HG03060 (cell line): Measurements from ENCODE around the gene DNAJA3.

Experiments
- ATAC-seq: cut with Tn5 transposase; IDR thresholded peaks from one replicate; pipeline ENCODE4 v1.9.1; 2021; ENCODE audit warnings: low read depth, moderate number of reproducible peaks; ENCODE audit not compliant: unreplicated experiment

The DNAJA3 gene

DNA sequence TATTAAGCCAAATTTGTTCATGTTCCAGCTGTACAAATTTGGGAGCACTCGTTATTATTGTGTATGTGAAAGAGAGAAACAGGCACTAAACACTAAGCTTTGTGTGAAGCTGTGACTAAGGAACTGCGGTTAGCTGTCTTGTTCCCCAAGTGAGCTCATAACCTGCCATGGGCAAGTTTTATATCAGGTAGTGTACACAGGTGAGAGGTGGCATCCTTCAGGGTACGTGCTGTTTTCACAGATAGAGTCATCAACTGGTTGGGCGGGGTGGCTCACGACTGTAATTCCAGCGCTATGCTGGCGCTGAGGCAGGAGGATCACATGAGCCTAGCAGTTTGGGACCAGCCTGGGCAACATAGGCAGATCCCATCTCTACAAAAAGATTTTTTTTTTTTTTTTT is 2.8 kb downstream of the DNAJA3 start:
- ATAC-seq = no peak

DNA sequence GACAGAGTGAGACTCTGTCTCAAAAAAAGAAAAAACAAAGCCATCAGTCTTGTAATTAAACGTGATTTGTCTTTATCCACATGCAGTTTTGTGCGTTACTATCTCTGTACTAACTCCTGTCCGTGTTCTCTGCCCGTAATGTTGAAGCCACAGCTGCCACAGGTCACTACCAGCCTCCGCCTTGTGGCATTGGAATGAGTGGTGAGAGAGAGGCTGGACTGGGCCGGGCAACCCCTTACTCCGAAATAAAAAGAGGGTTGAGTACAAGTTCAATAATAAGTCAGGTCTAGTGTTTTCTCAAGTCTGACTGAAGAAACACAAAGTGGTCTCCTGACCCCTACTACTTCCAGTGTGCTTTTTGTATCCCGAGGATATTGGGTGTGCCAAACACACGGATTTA is 5.4 kb downstream of the DNAJA3 start:
- no peak for ATAC-seq

DNA sequence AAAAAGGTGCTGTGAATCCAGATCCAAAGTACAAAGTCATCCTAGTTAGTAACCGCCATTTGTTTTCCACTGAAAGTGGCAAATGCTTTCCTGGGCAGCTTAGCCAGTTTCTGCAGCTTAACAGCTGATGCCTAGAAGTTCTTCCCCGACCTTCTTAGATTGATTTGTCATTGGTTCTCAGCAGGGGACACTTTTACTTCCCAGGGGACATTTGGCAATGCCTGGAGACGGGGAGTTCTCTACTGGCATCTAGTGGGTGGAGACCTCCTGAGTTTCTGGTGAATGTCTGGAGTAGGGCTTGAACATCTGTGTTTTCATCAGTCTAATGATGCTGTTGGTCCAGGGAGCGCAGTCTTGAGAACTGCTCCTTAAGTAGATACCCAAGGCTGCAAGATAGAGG is 7.6 kb downstream of the DNAJA3 start:
- no peak for ATAC-seq

DNA sequence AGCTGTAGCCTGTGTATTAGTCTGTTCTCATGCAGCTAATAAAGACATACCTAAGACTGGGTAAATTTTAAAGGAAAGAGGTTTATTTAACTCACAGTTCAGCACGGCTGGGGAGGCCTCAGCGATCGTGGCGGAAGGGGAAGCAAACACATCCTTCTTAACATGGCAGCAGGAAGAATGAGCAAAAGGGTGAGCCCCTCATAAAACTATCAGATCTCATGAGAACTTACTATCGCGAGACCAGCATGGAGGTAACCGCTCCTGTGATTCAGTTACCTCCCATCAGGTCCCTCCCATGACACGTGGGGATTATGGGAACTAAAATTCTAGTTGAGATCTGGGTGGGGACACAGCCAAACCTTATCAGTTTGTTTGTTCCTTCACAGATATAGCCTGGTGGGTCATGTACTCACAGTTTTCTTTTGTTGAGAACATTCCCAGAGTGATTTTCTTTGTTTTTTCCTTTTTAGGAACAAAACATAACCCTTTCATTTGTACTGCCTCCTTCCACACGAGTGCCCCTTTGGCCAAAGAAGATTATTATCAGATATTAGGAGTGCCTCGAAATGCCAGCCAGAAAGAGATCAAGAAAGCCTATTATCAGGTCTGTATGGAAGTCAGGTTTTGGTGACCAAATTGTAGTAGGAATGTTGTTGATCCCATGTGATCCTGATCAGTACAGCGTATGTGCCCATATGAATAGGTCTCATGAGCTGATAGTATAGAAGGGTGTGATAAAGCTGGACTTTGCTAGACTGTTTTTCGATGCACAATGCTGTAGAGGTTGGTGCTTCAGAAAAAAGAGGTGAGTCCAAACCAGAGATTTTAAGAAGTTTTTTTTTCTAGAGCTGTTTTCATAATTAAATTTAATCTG is 8.5 kb downstream of the DNAJA3 start:
- ATAC-seq = no peak

DNA sequence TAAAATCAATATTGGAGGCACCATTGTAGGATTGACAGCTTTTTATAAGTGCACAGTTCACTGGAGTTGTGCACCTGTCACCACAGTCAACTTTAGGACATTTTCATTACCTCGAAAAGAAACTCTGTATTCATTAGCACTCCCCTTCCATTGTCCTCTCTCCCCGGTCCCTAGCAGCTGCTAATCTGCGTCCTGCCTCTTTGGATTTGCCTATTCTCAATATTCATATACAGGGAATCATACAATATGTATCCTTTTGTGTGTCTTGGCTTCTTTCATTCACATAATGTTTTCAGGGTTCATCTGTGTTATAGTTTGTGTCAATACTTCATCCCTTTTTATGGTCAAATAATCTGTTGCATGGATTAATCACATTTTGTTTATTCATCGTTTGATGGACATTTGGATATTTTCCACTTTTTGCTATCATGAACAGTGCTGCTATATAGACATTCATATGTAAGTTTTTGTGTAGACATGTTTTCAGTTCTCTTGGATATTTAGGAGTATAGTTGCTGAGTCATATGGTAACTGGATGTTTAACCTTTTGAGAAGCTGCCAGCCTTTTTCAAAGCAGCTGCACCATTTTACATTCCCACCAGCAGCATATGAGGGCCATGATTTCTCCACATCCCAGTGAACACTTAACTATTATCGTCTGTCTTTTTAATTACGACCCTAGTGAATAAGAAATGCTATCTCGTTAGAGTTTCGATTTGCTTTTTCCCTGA is 9.8 kb downstream of the DNAJA3 start:
- no peak for ATAC-seq

DNA sequence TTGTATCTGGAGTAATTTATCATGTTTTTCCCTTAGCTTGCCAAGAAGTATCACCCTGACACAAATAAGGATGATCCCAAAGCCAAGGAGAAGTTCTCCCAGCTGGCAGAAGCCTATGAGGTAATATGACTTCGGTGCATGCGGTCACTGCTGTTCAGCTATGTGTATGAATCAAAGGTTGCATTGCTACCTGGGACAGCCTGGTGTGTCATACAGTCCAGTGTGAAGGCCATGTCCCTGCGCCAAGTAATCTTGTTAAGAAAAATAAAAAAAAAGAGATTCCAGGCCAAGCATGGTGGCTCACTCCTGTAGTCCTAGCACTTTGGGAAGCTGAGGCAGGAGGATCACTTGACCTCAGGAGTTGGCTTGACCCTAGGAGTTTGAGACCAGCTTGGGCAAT is 11.7 kb downstream of the DNAJA3 start:
- no peak for ATAC-seq

DNA sequence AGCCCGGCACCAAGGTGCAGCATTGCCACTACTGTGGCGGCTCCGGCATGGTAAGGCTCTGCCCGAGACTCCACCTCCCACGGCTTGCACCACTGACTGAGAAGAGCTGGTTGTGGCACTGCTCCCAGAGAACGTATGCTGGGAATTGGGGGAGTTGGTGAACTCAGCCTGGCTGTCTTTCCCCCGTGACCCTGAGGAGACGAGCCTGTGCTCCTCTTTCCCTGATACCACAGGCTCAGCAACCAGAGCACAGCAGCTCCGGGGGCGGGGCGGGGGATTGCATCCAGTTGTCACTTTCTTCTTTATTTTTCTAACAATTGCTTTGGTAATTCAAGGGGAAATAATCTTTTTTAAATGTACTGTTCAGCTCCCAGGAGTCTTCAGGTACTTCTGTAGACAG is 16.7 kb downstream of the DNAJA3 start:
- no peak for ATAC-seq

DNA sequence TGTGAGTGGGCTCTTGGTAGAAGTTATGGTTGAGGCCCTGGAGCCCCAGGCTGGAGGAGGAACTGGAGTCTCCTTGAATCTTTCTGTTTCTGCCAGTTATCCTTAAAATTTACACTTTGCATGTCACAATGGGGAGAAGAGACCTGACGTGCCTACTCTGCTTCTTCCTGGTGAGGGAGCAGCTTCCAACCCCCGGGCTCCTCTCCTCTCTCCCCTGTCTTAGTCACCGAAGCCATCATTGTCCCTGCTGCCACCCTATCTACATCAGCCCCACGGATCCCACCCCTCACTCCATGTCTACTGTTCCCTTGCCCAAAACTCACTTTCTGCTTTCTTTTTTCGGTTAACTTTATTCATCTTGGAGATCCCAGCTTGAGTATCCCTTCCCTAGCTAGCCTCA is 17.6 kb downstream of the DNAJA3 start:
- no peak for ATAC-seq

DNA sequence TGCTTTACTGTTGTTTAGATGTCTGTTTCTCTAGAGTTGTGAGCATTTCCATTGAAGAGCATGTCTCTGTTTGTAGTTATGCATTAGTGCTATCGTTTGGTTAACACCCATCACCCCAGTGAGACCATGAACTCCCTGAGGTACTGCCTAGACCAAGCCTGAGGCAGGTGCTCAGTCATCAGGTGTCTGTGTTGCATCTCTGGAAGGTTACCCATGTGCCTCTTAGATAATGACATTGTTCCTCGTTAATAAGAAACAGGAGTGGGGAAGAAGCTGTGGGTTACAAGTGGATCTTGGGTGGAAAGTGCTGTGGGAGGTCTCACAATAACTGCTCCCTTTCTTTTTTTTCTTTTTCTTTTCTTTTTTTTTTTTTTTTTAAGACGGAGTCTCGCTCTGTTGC is 18.3 kb downstream of the DNAJA3 start:
- ATAC-seq = no peak

DNA sequence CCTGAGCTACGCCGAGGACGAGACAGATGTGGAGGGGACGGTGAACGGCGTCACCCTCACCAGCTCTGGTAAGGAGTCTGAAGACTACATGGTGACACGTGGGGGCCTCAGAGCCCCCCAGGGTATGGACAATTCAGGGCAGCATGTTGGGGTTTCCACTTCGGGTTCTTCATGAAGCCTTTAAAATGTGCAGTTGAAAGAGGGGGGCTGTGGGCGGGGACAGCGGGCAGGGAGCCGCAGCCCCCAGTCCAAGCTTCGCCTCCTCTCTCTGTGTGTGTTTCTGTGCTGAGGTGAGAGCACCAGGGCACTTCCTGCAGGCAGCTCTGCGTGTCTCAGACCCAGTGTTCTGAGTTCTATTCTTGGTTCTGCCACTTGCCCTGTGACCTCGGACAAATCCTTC is 24.8 kb downstream of the DNAJA3 start:
- no peak for ATAC-seq

DNA sequence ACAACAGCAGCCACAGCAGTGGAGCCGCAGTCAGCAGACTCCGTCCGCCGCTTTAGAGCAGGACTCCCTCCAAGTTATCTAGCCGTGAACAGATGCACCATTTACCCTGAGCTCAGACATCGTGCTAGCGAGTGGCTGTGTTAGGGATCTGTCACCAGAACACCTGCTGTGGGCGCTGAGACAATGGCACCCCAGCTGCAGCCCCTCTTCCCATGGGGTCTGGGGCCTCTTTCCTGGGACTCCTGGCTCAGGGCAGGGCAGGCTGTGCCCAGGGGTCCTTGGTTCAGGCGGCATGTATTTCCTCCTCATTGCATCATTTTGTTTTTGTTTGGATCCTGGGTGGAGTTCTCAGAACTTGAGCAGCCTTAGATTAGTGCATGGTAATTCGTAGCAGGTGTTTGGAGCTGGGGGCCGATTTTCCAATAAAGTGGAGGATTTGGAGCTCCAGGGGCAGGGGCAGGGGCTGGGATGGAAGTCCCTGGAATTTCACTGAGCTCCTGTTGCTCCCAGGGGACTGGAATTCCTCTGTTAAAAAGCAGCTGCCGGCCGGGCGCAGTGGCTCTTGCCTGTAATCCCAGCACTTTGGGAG is 25.4 kb downstream of the DNAJA3 start:
- ATAC-seq = no peak

DNA sequence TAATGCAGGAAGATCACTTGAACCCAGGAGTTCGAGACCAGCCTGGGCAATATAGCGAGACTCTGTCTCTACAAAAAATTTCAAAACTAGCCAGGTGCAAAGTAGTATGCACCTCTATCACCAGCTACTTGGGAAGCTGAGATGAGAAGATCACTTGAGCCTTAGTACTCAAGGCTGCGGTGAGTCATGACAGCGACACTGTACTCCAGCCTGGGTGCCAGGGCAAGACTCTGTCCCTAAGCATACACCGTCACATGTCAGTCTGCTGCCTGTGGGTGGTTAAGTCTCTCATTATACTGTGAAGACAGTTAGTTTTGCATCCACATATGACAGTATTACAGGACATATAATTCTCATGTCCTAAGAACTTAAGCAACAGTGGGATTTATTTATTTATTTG is 27.0 kb downstream of the DNAJA3 start:
- no peak for ATAC-seq

DNA sequence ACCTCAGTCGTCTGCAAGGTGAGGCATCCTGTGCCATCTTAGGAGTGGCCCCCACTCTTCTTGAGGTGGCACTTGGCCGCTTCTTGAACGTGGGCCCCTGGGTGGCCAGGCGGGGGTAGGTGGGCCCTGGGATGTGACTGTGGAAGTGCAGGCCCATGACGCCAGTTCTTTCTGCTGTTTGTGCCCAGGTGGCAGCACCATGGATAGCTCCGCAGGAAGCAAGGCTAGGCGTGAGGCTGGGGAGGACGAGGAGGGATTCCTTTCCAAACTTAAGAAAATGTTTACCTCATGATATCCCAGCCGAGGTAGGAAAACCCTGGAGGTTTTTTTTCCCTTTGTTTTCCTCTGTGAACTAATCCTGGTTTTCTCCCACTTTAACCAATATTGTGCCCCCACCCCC is 29.0 kb downstream of the DNAJA3 start:
- no peak for ATAC-seq

DNA sequence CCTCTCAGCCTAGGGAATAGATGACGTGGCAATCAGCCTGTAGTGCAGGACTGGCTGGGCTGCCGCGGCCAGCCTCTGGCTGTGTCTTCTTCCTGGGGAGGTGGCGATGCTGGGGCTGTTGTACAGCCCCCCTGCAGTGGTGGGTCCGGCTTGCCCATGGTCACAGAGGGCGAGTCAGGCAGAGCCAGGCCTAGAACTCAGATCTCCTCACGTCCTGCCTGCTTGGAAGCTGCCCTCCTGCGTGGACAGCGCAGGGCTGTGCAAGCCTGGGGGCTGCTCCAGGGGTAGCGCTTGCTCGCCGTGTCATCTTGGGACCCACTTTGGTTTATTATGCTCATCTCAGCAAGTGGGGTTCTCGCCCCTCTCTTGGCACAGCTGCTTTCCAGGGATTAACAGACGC is 29.4 kb downstream of the DNAJA3 start:
- no peak for ATAC-seq

DNA sequence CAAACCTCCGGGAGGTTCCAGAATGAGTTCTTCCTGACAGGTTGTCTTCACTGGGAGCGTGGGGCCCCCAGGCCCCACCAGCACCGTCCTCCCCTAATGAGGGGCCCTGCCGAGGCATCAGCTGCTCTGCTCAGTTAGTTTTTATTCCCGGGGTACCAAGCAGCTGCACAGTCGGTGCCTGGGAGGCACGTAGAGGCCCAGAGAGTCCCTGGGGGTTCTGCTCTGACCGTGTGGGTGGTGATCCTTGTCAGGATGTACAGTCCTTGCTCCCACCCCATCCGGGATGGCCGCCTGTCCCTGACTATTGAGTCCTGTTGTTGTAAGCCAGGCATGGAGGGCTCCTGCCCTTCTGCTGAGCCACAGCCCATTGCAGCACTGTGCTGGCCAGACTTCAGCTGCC is 30.3 kb downstream of the DNAJA3 start:
- ATAC-seq = no peak

DNA sequence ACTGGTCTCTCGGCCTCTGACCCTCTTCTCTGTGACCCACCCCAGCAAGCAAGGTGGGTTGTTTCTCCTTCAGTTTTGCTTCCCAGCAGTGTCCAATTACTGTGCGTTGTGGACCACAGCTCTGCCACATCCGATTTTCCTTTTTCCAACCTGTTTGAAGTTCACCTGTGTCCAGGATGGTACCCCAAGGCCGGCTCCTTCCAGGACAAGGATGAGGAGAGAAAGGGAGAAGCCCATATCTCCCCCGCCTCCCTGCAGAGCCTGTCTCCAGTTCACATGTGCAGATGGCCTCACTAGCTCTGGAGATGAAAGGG is 35.2 kb downstream of the DNAJA3 start:
- no peak for ATAC-seq

DNA sequence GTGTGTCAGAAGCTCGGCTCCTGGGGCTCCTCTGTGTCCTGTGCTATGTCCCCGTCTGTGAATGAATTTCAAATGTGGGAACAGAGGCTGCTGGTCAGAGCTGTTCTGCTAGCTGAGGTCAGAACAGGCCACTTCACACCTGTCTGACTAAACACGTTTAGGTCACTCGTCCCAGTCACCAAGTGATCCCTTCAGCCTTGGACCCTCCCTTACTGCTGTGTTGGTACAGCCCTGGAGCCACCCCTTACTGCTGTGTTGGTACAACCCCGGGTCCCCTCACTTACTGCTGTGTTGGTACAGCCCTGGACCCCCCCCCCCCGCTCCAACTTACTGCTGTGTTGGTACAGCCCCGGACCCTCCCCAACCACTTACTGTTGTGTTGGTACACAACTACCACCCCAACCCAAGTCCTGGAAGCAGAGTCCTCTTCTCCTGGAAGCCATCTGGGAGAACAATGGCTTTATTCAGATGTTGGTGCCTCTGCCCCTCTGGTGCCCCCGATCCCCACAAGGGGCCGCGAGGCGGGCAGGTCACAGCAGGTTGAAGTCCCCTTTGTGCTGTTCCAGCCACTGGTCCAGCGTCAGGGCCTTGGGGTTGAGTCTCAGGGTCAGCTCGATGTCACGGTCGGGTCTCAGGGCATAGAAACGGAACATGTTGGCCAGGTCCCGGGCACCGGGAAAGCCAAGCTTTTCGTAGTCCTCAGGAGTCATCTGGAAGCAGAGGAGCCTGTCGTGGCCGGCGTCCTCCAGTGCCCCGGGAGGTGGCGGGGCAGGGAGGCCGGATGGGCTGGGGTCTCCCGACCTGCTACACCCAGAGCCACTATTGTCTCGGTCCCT is 35.8 kb downstream of the DNAJA3 start:
- no peak for ATAC-seq

DNA sequence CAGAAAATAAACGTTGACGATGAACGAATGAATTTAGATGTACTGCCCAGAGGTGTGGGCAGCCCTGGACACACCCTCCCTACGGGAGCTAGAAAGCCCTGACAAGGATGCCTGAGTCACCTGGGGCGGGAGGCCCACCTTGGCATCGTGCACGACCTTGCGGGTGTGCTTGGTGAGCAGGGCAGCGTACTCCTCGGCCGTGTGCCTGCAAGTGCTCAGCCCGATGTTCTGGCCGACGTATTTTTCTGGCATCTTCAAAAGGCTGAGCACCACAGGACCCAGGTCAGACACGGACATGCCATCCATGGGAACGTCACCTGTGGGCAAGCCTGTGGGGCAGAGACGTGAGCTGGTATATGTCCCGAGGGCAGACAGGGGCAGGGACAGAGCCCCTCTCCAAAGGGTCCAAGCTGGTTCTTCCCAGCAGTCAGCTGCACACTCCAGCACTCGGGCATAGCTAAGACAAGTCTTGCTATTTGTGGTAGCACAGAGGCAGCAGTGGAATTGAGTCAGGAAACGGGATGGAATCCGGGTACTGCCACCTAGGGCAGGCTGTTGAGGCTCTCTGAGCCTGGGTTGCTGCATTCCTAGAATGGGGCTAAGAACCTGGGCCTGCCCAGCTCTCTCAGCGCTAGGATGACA is 38.0 kb downstream of the DNAJA3 start:
- ATAC-seq = no peak

DNA sequence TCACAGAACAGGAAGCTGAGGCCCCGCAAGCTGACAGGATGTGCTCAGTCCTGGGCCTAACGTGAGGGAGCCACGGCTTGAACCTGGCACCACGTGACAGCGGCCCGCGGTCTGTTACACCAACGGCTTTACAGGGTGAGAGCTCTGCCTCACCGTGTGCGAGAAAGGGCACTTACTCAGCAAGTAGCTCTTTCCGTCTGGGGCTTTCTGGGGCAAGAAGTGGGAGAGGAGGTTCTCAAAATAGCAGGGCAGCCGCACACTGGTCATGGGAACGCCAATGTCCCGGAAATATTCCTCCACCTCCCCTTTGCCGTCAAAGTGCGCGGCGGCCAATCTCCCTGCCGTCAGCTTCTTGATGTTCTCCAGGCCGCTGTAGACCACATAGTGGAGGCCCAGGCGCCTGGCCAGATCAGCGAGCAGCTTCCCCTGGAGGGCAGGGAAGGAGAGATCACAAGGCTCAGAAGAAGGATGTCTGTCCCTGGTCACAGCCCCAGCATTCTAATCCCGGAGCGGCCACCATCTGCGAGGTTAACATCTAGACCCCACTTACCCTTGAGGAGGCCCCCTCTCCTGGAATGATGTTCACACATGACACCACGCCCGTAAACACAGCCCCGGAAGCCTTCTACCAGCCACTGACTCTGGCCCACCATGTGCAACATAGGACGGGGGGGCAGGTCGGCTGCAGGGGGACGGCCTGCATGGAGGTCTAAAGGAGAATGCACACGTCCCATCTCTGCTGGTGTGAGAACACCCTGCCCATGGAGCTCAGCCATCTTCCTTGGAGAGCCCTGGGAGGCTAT is 40.5 kb downstream of the DNAJA3 start:
- no peak for ATAC-seq

DNA sequence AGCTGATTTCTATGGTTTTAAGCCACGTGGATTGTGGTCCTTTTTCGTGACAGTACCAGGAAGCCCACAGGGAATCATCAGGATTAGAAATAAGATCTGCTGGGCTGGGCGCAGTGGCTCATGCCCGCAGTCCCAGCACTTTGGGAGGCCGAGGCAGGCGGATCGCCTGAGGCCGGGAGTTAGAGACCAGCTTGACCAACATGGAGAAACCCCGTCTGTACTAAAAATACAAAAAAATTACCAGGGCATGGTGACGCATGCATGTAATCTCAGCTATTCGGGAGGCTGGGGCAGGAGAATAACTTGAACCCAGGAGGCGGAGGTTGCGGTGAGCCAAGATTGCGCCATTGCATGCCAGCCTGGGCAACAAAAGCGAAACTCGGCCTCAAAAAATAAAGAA is 42.2 kb downstream of the DNAJA3 start:
- ATAC-seq = no peak
